GM21367 (cell line): Measurements from ENCODE around the gene CDA.

ENCODE experiments used
- ATAC-seq: cut with Tn5 transposase; IDR thresholded peaks from one replicate; pipeline ENCODE4 v1.9.1; 2021; ENCODE audit not compliant: unreplicated experiment

CDA gene

DNA sequence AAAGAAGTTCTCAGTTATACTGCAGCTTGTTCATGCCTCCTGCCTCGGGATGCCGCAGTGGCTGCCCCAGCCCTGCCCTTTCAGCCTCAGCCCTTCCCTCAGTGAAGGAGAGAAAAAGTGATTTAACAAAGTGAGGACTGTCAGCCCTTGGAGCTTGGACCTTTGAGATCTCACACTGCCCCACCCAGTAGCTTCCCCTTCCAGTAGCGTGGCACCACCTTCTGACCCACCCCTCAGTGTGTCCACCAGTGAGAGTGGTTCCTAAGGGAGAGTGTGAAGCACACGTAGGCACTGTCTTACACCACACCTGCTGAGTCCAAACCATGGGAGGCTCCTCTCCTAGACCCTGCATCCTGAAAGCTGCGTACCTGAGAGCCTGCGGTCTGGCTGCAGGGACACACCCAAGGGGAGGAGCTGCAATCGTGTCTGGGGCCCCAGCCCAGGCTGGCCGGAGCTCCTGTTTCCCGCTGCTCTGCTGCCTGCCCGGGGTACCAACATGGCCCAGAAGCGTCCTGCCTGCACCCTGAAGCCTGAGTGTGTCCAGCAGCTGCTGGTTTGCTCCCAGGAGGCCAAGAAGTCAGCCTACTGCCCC is at the start of gene CDA:
CDA (plus strand) TSS at position 464 of the 592 bp plus-strand sequence; CDS start at position 497, 33 bp downstream.
- no peak for ATAC-seq

DNA sequence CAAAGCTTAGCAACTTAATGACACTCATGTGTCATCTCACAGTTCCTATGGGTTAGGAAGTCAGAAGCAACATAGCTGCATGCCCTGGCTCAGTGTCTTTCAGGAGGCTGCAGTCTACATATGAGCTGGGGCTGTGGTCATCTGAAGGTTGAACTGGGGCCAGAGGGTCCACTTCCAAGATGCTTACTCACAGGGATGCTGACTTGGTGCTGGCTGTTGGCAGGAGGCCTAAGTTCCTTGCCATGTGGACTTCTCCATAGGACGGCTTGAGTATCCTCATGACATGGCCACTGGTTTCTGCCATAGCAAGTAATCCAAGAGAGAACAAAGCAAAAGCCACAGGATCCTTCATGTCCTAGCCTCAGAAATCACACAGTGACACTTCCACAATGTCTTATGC is 48.6 kb upstream of the CDA start:
- no peak for ATAC-seq

DNA sequence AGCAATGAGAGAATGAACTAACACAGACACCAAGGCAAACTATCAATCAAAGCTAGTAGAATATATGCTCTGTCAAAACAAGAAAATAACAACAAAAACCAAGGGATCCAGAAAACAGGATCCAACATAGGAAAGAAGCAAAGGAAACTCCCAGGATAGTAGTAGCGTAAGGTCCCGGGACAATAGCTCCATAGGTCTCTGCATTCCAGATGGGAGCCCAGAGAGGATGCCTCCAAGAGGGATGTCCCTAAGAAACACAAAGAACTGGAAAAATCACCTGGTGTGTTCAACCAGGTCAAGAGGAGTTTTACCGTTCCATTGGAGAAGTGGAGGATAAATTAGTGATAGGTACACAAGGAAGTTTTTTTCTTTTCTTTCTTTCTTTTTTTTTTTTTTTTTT is 42.3 kb upstream of the CDA start:
- no peak for ATAC-seq

DNA sequence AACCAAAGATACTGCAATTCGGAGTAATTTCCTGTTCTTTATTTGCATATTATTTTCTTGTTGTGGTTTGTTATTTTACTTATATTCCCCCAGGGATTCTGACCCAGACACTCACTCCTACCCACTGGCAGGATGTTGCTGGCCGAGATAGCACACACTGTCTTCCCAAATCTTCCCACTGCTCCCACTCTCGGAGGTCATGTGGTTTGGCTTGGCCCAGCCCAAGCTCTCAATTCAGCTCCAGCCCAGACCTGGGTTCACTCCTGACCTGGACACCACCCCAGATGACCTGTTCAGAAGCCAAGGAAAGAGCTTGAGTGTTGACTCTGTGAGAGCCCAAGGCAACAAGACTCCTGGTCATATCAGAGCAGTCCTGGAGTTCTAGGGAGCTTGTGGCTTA is 37.7 kb upstream of the CDA start:
- no peak for ATAC-seq

DNA sequence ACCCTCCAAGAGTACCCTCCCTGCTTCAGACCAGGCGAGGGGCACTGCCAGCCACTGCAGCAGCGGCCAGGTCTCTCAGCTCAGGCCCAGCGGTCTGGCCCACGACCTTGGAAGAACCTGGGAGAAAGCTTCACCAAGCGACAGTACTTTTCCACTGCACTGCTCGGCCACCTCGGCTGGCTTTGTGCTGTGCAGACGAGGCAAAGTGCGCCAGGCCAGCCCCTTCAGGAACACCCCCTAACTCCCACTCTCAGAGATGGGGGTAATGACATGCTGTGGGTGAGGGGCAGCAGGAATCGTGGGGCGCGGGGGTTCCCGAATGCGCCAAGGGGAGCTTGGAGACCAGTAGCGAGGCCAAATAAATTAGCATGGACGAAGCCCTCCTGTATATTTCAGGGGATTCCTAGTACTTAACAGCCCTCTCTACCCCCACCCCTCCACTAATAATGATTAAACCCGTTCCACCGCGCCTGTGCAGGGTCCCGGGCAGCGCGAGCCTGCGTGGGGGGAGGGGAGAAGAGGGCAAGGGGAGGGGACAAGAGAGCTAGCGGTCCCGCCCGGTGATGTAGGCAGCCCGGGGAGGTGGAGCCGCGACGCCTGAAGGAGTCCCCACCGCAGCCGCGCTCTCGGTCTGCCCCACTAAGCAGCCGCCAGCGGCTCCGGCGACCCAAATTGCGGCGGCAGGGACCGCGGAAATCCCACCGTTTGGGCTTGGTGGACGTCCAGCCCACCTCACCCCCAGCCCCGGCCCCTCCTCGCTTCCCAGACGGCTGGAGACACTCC is 36.8 kb upstream of the CDA start, which contains the start of gene FAM43B:
FAM43B (plus strand) TSS at position 629 of the 783 bp plus-strand sequence. CDS start 401 bp downstream, outside the sequence.
- ATAC-seq, result no peak

DNA sequence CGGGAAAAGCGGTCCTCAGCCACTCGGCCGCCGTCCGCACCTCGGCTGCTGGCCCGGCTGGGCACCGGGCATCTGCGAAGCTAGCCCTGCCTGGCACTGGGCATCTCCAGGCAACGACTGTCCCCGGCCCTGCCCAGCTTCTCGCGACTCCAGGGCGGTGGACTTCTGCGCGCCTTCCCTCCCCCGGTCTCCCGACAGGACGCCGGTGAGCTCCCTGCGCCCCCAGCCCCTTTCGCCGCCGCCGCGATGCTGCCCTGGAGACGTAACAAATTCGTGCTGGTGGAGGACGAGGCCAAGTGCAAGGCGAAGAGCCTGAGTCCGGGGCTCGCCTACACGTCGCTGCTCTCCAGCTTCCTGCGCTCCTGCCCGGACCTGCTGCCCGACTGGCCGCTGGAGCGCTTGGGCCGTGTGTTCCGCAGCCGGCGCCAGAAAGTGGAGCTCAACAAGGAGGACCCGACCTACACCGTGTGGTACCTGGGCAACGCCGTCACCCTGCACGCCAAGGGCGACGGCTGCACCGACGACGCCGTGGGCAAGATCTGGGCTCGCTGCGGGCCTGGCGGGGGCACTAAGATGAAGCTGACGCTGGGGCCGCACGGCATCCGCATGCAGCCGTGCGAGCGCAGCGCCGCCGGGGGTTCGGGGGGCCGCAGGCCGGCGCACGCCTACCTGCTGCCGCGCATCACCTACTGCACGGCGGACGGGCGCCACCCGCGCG is 36.0 kb upstream of the CDA start:
- no peak for ATAC-seq

DNA sequence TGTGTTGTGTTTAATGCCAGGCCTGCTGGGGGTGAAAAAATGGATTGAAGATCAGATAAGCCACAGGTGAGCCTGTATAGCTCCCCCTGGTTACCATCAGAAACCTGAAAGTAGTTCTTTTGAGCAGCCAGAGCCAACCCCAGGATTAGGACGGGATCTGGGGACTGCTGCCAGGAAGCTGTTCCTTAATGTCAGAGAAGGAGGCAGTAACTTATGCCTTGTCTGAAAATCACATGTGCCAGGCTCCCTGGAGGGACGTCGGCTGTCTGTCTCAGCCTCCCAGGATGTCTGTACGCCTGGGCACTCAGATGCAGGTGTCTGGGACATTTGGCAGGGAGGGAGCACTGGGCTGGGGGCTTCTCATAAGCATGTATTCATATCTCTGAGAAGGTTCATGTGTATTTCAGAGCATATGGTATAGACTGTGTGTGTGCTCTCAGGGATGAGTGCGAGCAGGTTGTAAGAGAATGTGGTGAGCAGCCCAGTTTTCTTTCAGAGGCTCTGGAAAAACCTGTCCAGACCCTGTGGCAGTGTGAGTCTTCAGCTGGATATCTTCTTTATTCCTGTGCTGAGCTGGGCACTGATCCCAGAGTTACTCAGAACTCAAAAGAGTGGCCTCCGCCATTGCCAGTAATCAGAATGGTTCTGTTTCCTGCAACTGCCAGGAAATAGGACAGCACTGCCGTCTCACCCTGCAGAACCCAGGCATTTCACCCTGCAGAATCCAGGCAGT is 33.7 kb upstream of the CDA start:
- no peak for ATAC-seq

DNA sequence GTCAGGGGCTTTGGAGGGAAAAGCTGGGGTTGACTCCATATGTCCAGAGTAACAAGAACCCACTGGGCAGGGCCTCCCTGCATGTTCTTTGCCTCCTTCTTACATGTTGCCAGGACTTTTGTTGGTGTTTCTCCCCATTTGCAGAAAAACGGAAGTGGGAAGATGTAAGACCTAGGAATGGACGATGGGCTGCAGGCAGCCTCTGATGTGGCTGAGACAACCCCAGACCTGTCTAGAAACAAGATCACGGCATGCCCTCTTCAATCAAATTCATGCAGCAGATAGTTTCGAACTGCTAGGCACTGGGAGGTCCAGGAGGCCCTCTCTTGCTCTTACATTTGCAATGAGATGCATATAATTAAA is 33.2 kb upstream of the CDA start:
- no peak for ATAC-seq

DNA sequence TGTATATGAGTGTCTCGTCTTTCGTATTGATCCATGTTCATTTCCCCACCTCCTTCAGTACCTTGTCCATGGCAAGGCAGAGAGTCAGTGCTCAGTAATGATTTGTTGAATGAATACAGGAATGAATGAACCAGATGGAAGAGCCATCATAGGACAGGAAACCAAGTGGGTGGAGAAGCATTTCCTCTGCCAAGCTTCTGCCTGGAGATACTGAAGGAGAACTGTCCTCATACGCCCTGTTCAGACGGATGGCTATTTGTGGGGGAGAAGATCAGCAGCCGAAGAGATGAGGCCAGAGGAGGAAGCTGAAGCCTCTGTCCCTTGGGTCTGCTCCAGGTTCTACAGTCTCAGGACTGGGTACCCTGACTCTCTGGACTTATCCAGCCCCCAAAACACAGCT is 30.7 kb upstream of the CDA start:
- ATAC-seq, result no peak

DNA sequence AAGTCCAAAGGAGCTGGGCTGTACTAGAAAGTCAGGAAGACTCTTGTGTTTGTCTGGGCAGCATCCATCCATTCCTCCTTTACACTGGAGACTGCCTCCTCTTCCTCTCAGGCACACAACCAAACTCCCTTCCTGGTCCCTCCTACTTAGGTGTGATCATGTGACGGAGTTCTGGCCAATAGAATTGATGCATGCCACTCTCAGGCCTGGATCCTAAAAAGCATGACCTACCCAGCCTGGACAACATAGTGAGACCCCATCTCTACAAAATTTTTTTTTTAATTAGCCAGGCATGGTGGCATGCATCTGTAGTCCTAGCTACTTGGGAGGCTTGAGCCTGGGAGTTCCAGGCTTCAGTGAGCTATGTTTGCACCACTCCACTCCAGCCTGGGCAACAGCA is 27.9 kb upstream of the CDA start:
- no peak for ATAC-seq

DNA sequence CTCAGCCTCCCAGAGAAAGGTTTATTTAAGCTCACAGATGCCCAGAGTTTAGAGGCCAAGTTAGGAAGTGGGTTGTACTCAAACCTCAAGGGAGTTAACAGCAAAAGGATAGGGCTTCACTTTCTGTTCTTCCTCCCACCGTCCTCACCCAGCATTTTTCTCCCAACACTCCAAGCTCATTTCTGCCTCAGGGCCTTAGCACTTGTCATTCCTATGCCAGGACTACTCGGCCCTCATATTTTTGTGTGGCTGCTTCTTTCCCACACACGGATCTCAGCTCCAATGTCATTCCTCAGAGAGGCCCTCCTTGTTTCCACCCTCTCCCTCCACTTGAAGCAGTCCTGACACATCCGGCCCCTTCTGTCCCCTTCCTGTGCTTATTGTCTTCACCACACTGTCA is 23.7 kb upstream of the CDA start:
- no peak for ATAC-seq

DNA sequence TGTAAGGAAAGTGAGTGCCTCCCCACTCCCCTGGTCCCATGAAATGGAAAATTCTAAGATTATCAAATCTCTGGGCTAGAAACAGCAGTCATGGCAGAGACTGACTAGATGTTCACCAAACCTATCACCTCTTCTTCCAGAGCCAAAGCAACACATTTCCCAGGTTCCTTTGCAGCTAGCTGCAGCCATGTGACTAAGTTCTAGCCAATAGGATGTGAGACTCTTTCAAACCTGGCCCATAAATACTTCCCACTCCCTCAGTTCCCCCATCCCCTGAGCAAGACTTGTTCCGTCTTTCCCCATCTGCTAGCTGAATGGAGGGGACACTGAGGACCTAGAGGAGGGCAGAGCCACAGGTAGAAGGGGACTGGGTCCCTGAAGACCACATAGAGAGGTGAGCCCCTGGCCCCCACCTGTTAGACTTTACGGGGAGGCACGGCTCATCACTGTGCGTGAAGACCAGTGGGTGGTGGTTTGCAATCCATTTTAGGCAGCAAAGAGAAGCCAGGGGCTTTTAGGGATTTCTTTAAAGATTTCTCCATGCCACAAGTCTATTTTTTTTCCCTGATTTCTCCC is 19.3 kb upstream of the CDA start:
- ATAC-seq, result no peak

DNA sequence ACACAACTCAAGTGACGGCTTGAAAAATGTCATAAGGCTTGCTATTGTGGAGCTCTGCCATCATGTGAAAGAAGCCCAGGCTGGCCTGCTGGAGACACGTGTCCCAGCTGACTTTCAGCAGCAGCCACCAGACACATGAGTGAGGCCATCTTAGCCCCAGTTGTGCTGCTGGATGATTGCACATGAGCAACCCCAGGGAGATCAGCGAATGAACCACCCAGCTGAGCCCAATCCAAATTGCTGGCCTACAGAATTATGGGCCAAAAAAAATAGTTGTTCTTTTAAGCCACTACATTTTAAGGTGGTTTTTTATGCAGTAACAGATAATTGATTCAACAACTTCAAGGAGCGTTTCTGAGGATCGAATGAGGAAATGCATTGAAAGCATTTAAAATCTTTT is 17.5 kb upstream of the CDA start:
- no peak for ATAC-seq

DNA sequence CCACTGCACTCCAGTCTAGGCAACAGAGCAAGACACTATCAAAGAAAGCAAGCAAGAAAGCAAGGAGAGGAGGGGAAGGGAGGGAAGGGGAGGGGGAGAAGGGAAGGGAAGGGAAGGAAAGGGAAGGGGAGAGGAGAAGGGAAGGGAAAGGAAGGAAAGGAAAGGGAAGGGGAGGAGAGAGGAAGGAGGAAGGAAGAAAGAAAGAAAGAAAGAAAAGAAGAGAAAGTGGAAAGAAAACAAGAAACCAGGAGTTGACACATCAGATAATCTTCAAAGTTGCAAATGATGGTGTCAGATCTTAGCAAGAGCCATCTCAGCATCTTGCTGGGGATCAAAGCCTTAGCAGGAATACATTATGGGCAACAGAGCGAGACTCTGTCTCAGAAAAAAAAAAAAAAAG is 14.9 kb upstream of the CDA start:
- ATAC-seq, result no peak

DNA sequence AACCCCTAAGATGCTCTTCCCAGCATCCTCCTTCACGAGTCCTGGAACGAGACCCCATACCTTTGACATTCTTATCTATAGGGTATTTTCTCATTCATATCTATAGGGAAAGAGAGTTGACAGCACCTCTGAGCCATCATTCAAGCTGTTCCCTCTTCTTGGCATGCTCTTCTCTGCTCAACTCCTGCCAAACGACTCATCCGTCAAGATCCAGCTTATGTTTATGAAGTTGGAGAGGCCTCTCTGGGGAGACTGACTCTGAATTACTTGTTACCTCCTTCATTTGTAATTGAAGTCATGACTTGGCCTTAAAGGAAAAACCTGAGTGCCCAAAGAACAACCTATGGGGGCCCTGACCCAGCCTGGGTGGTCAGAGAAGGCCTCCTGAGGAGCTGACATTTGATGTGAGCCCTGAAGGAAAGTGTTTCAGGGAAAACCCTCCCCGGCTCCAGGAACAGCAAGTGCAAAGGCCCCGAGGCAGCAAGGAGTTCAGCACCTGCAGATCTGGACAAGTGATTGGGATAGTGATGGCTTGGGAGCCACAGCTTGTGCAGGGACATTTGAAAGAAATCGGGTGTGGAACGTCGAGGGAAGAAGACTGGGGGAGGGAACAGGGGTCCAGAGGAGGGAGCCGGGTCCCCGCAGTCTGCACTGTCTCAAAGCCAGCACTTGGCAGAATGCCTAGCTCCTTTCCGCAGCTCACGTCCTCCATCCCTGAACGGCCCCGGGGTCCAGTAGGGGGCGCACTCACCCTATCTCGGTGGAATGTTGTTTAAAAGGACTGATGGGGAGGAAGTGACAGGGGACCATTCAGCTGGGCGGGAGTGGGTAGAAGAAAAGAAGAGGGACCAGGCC is 14.0 kb upstream of the CDA start:
- ATAC-seq, result no peak

DNA sequence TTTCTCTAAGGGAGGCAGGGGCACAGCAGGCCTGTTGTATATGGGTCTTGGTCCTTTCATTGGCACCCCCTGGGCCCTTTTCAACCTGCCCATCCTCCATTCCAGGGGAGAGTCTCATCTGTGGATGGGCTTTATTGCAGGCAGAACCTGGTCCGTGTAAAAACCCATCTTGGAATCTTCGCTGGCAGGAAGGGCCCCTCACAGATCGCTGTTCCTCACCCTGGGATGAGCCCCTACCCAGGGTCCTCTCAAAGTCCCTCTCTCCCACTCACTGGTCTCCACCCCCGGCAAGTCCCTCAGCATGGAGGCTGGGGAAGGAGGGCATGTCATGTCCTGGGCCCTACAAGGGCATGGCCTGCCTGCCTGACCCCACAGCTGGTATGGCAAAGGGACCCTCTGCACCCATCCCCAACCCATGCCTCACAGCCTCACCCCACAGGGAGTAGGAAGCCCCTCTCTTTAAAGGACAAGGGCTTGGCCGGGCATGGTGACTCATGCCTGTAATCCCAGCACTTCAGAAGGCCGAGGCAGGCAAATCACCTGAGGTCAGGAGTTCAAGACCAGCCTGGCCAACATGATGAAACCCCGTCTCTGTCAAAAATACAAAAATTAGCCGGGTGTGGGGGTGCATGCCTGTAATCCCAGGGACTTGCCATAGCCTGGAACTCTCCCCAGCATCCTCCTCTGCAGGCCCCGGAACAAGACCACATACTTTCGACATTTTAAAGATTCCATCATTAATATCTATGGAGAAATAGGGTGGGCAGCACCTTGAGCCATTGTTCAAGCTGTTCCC is 13.2 kb upstream of the CDA start:
- no peak for ATAC-seq

DNA sequence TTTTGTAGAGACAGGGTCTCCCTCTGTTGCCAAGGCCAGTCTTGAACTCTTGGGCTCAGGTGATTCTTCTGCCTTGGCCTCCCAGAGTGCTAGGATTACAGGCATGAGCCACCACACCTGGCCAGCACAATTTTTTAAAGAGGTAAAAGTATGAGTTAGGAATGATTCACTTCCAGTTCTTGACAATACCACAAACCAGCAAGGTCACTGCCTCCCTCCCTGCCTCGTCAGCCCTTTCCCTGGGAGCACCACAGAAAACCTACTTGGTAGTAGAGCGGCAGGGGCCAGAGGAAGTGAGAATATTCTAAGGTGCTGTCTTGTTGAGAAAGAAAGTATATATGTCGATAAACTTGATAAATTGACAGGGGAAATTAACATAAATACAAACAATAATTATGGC is 10.8 kb upstream of the CDA start:
- no peak for ATAC-seq

DNA sequence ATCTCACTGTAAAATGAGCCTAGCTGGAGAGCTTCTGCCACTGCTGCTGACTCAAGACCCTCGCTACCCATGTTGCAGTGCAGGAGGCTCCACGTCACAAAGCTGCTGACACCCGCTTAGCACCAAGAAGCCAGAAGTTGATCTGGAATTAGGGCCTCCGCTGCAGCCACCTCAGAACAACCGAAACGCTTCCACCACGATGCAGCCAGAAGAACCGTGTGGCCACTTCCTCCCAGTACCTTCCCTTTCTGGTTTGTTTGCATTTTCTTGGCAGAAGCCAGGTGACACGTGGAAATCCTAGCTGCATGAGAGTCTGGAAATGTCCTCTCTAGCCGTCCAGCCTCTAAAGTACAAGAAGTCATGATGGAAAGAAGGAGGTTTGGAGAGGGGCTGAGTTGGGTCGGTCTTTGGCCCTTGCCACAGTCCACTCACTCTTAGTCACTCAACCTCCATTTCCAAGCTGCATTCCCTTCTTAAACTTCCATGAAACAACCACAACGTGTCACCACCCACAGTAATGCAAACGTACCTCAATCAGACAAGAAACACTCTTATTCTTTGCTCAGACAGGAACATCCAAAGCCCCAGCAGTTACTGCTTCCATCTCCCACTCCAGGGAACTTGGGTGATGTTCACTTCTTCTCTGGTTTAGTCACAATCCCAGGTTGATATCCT is 10.0 kb upstream of the CDA start:
- ATAC-seq, result no peak

DNA sequence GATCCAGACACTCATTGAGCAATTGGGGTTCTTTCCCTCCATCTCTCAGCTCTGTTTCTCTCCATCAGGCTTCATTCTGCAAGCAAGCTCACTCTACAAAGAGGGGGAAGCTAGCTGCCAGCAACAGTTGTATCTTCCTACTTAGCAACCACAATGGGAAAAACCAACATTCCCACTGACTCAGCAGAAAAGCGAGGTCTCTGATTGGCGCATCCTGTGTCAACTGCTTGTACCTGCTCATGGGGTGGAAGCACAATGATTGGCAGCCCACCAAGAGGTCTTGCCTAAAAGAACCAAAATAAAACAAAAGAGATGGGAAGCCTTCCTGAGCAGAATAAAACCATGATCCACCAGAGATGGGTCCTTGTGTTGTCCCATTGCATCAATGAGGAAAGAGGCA is 4.0 kb upstream of the CDA start:
- ATAC-seq, result no peak
